ENCODE results near the gene MYBBP1A. TPM values are rescaled to one million over a fixed set of nuclear protein-coding genes. Genes with fewer than 3 reads are reported as not detected.

Gene MYBBP1A
- total RNA-seq, 2 donors from 2014 or later = 21.4 to 58.7 TPM

- no peak for DNase-seq
- no peak for TF ChIP-seq CTCF (IDR thresholded peaks at IDR 0.05)
- H3K9ac ChIP-seq (ENCODE audit: low read depth in 2 of 2, low read length in 2 of 2) = no peak overlapping the region
- H3K27me3 ChIP-seq = no peaks in the 10 kb centered on the region
- H3K27ac ChIP-seq = peak overlapping the region; percentile 9
- intact Hi-C loops (cut with DNase I) = no loop called here
- H3K36me3 ChIP-seq = no peaks in the 10 kb centered on the region
- H3K4me3 ChIP-seq = no peak overlapping the region
- H3K9me3 ChIP-seq = no peaks in the 10 kb centered on the region
- peaks cover 5% of the 10 kb centered on the region for H3K4me1 ChIP-seq
Measured at GRCh38 chr17:4534515-4534914, 20.7 kb downstream of the MYBBP1A start.

GRCh38 chr17:4533523-4534504, 21.4 kb downstream of the MYBBP1A start:
- Histone ChIP-seq H3K27me3 (no peaks in the 10 kb centered on the region), H3K4me3 (no peak overlapping the region), H3K9ac (ENCODE audit: low read depth in 2 of 2, low read length in 2 of 2) (no peak overlapping the region), H3K27ac (peak overlapping the region; percentile 9), H3K36me3 (no peaks in the 10 kb centered on the region), H3K9me3 (no peaks in the 10 kb centered on the region), H3K4me1 (peaks cover 5% of the 10 kb centered on the region)
- intact Hi-C loops (cut with DNase I) = no loop called here
- DNase-seq = peak; percentile 43
- TF ChIP-seq CTCF (IDR thresholded peaks at IDR 0.05) = no peak

- Histone ChIP-seq H3K36me3 (no peaks in the 10 kb centered on the region), H3K4me1 (peaks cover 5% of the 10 kb centered on the region), H3K9ac (ENCODE audit: low read depth in 2 of 2, low read length in 2 of 2) (no peak overlapping the region), H3K27ac (no peak overlapping the region), H3K27me3 (no peaks in the 10 kb centered on the region), H3K9me3 (no peaks in the 10 kb centered on the region), H3K4me3 (no peak overlapping the region)
- intact Hi-C loops (cut with DNase I) = no loop called here
- DNase-seq = no peak
- TF ChIP-seq CTCF (IDR thresholded peaks at IDR 0.05) = no peak
Measured at GRCh38 chr17:4532860-4533522, 22.2 kb downstream of the MYBBP1A start.

- no peaks in the 10 kb centered on the region for H3K9me3 ChIP-seq
- H3K27me3 ChIP-seq = no peaks in the 10 kb centered on the region
- H3K27ac ChIP-seq = no peak overlapping the region
- no peak for TF ChIP-seq CTCF (IDR thresholded peaks at IDR 0.05)
- no peak overlapping the region for H3K9ac ChIP-seq (ENCODE audit: low read depth in 2 of 2, low read length in 2 of 2)
- no peak for DNase-seq
- intact Hi-C loops (cut with DNase I) = no loop called here
- no peaks in the 10 kb centered on the region for H3K36me3 ChIP-seq
- no peak overlapping the region for H3K4me3 ChIP-seq
- peaks cover 5% of the 10 kb centered on the region for H3K4me1 ChIP-seq
Measured at GRCh38 chr17:4531988-4532736, 23.0 kb downstream of the MYBBP1A start.

Measured in colonic mucosa (tissue), 4 donors.